Anterior cingulate cortex (tissue), 58 donors: ENCODE measurements around the gene FAF2.
"Not testable (repeated sequence)": the region's sequence is repeated elsewhere in the genome, so short reads cannot be mapped to it uniquely, and the experiment has no call there.

ENCODE experiments used
- DNase-seq, 58 donors: peaks; one replicate each; lab custom pipeline; 2025; lab: John Stamatoyannopoulos, UW

Gene FAF2

GRCh38 chr5:176450077-176450476, 1.9 kb downstream of the FAF2 start:
- no peak for DNase-seq

- DNase-seq: no peak
Measured at GRCh38 chr5:176454724-176455394, 6.7 kb downstream of the FAF2 start.

DNA sequence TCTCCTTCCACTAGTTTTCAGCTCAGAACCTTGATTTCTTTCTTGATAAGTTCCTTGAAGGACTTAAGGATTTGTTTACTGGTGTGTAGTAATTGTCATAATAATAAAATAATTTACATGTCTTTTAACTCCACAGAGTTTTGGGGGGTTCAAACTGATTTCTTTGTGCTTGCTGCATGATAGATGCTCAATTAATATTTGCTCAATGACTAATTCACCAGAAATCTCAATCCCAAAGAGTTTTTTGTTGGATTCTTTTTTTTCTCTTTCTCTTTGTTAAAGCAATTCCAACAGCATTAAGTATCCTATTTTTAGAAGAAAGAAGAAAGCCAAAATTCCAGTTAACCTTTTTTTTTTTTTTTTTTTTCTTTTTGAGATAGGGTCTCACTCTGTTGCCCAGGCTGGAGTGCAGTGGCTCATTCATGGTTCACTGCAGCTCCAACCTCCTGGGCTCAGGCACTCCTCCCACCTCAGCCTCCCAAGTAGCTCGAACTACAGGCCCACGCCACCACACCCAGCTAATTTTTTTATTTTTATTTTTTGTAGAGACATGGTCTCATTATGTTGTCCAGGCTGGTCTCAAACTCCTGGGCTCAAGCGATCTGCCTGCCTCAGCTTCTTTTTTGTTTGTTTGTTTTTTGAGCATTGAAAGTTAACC, 10.8 kb downstream of the FAF2 start:
- DNase-seq: no peak

DNA sequence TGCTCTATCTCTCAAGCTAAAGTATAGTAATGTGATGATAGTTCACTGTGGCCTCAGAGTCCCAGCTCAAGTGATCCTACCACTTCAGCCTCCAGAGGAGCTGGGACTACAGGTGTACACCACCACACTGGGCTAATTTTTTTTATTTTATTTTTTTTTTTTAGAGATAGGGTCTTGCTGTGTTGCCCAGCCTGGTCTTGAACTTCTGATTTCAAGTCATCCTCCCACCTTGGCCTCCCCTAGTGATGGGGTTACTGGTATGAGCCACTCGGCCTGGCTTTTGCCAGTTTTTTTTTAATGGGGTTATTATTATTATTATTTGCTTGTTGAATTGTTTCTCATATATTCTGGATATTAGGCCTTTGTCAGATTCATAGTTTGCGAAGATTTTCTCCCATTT, 13.2 kb downstream of the FAF2 start:
- no peak for DNase-seq

- DNase-seq: no peak
Measured at GRCh38 chr5:176463113-176463764, 15.1 kb downstream of the FAF2 start.

GRCh38 chr5:176466245-176466871, 18.2 kb downstream of the FAF2 start:
- peak in 3 of 58 donors; percentile 3 to 38 (median 34) for DNase-seq

DNA sequence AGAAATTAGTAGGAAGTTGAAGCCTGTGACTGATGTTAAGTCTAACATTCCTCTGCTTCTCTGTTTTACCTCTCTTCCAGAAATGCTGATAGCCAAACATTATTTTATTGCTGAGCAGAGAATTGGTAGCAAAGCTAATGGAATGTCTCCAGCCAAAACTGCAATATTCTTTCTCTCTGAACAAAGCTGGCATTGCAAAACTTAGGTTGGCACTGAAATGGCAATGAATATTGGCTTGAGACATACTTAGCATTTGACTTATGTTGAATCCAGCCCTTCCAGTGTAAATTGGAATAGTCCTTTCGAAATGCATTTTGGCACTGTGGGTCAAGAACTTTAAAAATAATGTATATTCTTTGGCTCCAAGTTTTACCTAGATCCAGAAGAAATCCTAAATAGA, 21.1 kb downstream of the FAF2 start:
- no peak for DNase-seq

GRCh38 chr5:176470539-176470938, 22.4 kb downstream of the FAF2 start:
- no peak for DNase-seq

DNA sequence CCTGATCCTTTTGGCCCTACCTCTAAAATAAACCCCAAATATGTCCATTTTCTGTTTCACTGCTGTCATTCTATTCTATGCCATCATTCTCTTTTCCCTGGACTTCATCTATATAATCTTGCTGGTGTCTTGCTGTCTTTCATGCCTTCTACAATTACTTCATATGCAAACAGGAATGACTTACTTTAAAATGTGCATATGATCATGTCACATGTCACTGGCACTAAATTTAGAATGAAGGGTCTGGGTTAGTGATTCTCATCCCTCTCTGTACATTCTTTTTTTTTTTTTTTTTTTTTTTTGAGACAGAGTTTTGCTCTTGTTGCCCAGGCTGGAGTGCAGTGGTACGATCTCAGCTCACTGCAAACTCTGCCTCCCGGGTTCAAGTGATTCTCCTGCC, 22.9 kb downstream of the FAF2 start:
- no peak for DNase-seq

DNA sequence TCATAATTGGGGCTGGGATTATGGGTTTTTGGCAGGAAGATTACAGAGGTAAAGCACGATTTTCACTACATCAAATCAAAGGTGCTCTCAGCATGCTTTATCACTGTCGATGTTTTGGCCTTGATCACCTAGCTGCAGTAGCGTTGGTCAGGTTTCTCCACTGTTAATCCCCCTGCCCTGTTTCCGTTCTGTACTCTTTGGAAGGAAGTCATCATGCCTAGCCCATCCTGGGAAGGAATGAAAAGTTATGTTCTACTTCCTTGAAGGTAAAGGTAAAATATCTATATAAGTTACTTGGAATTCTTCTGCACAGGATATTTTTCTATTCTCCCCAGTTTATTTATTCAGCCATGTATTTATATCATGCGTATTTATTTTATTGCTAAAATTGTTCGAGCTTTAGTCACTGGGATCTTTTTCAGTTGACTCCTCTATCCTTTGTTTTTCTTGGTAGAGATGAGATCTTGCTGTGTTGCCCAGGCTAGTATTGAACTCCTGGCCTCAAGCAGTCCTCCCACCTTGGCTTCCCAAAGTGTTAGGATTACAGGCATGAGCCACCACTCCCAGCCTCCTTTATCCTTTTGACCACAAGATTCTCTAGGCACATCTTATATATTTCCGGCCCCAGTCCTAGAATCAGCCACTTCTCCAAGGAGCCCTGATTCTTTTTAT, 25.3 kb downstream of the FAF2 start:
- no peak for DNase-seq

DNA sequence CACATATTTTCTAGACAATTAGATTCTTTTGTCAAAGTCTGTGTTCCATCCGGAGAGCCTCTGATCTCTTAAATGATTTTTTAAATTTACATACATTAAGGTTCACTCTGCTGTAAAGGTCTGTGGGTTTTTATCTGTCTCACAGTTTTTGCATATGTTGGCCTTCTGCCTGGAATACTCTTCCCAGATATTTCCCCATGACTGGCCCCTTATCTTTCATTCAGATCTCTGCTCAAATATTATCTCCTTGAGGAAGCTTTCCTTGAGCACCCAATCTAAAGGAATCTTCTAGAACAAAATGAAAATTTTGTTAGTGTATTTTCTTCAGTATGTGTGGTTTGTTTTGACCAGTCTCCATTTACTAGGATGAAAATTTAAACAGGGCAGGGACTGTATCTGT, 26.3 kb downstream of the FAF2 start:
- no peak for DNase-seq

GRCh38 chr5:176481711-176482110, 33.5 kb downstream of the FAF2 start:
- no peak for DNase-seq

DNA sequence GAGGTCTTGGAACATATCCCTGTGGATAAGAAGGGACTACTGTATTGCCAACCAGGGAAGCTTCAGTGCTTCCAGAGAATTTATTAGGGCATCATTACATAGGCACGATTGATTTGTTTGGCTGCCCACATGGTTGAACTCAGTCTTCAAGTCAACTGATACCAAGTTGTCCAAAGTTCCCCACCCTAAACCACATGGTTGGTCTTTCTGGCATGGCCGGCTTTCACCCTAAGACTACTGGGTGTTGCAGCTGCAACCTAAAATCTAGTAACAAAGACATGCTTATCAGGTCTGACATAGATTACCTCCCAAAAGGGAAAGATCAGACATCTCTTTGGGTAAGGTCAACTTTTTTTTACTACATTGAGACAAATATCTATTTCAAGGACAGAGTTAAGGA, 37.0 kb downstream of the FAF2 start:
- DNase-seq: no peak

DNA sequence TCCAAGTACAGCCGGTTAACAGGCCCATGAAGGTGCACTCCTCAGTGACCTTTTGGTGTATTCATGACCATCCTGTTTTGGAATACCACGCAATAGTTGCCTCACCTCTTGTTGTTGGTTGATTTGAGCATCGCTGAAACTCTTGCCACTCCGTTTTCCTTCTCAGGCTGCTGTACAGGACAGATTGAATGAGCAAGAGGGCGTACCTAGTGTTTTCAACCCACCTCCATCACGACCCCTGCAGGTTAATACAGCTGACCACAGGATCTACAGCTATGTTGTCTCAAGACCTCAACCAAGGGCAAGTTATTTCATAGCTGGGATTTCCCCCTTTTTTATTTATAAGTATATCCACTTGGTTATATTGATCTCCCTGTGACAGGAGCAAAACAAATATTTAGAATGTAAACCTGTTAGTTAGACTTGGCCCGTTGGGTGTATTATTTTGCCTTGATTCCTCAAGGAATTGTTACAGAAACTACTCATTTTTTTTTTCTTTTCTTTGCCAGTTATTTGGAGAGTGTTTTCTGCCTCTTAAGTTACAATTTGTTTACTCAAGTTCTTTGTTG, 38.1 kb downstream of the FAF2 start:
- DNase-seq: no peak

DNA sequence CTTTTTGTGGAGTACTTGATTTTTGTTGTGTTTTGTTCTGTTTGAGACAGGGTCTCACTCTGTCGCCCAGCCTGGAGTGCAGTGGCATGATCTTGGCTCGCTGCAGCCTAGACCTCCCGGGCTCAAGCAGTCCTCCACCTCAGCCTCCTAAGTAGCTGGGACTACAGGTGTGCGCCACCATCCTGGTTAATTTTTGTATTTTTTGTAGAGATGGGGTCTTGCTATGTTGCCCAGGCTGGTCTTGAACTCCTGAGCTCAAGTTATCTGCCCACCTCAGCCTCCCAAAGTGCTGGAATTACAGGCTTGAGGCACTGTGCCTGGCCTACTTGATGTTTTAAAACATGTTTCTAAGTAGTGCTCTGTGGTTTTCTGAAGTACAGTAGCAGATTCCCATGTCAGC, 39.0 kb downstream of the FAF2 start:
- DNase-seq: not testable (repeated sequence)

DNA sequence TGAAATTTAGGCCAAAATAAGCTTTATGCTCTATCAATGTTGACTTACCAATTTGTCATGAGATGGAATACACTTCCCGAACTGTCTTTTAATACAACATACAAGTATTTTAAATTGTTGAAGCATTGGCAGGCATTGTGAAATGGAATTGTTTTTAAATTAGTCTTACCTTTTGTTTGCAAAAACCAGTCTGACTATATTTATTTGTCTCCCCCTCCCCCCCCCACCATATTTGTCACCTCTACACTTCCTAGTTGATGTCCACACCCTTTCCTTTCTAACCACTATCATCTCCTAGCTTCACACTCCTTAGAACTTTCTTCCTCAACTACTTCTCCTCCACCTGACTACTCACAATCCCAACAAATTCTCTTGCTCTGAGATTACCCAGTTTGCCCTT, 40.9 kb downstream of the FAF2 start:
- no peak for DNase-seq

DNA sequence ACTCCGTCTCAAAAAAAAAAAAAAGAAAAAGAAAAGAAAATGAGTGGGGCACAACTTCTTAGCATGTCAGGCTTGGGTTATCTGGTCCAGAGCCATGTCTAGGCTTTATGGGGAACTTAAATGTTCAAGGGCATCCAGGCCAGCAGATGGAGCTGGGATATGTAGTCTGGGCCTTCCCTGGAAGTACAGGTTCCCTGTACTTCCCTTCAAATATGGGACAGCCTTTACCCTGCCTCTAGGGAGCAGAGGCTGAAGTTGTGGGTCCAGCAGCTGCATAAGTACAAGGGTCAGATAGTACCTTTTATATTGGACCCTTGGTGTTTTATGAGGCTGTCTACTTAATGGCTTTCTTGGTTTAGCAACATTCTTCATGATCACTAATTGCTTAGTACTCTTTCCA, 42.1 kb downstream of the FAF2 start:
- DNase-seq: no peak

GRCh38 chr5:176491101-176491502, 42.9 kb downstream of the FAF2 start:
- no peak for DNase-seq

GRCh38 chr5:176491901-176492300, 43.7 kb downstream of the FAF2 start:
- DNase-seq: no peak

GRCh38 chr5:176492431-176492830, 44.2 kb downstream of the FAF2 start:
- no peak for DNase-seq

GRCh38 chr5:176497852-176498251, 49.7 kb downstream of the FAF2 start:
- no peak for DNase-seq
